Naive B cell (primary cell): Measurements from ENCODE around the gene VPS37B. TPM values are rescaled to one million over a fixed set of nuclear protein-coding genes. Genes with fewer than 3 reads are reported as not detected.
"Not testable (repeated sequence)": the region's sequence is repeated elsewhere in the genome, so short reads cannot be mapped to it uniquely, and the experiment has no call there.

ENCODE experiments used
- ATAC-seq, 2 donors: fragments of 150-1000 bp; cut with Tn5 transposase; 2 replicates each; pipeline ENCODE4 v1.10.0; 2021; ENCODE audit warnings: low read depth in 2 of 2, mild to moderate bottlenecking in 2 of 2, moderate library complexity in 2 of 2
- DNase-seq: peaks from one replicate; pipeline ENCODE4 v3.0.0; 2022
- H3K27ac Mint-ChIP-seq, 6 donors: one replicate each; pipeline ENCODE4 v1.8.0; 2020 to 2022; ENCODE audit warnings: mild to moderate bottlenecking in 6 of 6, mixed read lengths in 6 of 6, moderate library complexity in 5 of 6, inconsistent platforms in 2 of 6
- H3K27me3 Mint-ChIP-seq, 3 donors: one replicate each; pipeline ENCODE4 v1.8.0; 2021 to 2022; ENCODE audit warnings: mixed read lengths in 3 of 3, mild to moderate bottlenecking in 1 of 3
- H3K36me3 Mint-ChIP-seq, 2 donors: one replicate each; pipeline ENCODE4 v1.8.0; 2020 to 2022; ENCODE audit warnings: mixed read lengths in 2 of 2, inconsistent platforms in 1 of 2, mild to moderate bottlenecking in 1 of 2
- H3K4me1 Mint-ChIP-seq, 3 donors: one replicate each; pipeline ENCODE4 v1.8.0; 2020 to 2022; ENCODE audit warnings: mixed read lengths in 3 of 3, inconsistent platforms in 1 of 3, mild to moderate bottlenecking in 1 of 3, moderate library complexity in 1 of 3
- H3K4me3 Mint-ChIP-seq, 8 donors: one replicate each; pipeline ENCODE4 v1.8.0; 2020 to 2022; ENCODE audit warnings: mild to moderate bottlenecking in 8 of 8, mixed read lengths in 8 of 8, moderate library complexity in 8 of 8, inconsistent platforms in 2 of 8
- H3K9me3 Mint-ChIP-seq, 7 donors: one replicate each; pipeline ENCODE4 v1.8.0; 2020 to 2022; ENCODE audit warnings: mixed read lengths in 7 of 7, mild to moderate bottlenecking in 5 of 7, inconsistent platforms in 2 of 7, moderate library complexity in 1 of 7
- polyA plus RNA-seq, 6 donors: library from polyadenylated mRNA; unstranded; fragments of 300-500 nt; fragmentation: Illumina TruSeq; gene quantifications; one replicate each; pipeline ENCODE4 v1.2.3, GENCODE V29; 2021; ENCODE audit warnings: low read depth in 6 of 6

VPS37B gene
- 10 to 100 TPM; 43.4 to 60.9 (median 52.2) TPM for polyA plus RNA-seq

DNA sequence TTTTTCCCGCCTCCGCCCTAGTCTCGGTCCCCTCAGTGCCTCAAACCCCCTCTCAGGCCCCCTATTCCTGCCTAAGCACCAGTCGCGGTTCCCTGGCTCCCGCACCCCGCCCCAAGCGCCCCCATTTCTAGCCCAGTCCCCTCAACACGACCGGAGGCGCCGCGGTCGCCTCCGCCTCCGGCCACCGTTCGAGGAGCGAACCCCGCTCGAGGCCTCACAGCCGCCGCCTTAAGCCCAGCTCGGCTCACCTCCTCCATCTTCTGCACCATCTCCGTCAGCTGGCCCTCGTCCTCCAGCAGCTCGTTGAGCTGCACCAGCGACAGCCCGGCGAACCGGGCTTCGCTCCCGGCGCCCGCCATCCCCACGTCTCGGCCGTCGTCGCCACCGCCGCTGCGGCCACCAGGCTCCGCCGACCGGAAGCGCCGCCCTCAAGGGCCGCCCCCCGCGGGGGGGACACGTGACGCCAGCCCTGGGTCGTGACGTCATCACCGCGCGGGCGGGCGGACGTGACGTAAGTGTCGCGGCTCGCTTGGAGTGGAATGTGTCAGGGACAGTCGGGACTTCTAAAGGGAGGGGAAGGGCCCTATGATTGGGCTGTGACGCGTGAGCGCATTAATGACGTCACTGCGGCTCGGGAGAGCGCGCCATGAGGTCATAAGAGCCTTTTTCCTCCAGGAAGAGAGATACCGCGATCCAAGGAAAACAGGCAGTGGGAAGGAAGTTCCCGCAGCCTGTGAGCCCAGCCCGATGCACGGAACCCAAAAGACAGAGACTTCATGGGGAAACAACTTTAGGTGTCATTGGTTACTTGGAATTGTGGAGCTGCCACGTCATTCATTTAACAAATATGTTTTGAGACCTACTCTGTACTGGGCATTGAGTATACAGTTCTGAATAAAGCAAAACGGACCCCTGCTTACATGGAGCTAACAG, at the start of gene VPS37B:
VPS37B (minus strand) TSS at position 421 of the 933 bp plus-strand sequence; CDS start at position 359, 62 bp downstream.
- H3K27ac Mint-ChIP-seq = peak within 1 kb of the TSS; percentile 99 to 100 (median 99)
- no peaks in the 10 kb centered on the region for H3K36me3 Mint-ChIP-seq

GRCh38 chr12:122944605-122945592, 49.0 kb upstream of the VPS37B start:
- H3K4me3 Mint-ChIP-seq = peak overlapping the region in 2 of 8 donors; percentile 33 to 61
- H3K27ac Mint-ChIP-seq = no peak overlapping the region

More for the DNA sequence above, at the start of gene VPS37B:
- DNase-seq = peak; percentile 92
- H3K9me3 Mint-ChIP-seq = peaks cover 0 to 2% (median 0%) of the 10 kb centered on the region in 7 donors
- peak; percentile 63 to 71 for ATAC-seq
- peaks cover 72 to 94% (median 85%) of the 10 kb centered on the region in 3 donors for H3K4me1 Mint-ChIP-seq
- H3K27me3 Mint-ChIP-seq = no peaks in the 10 kb centered on the region
- H3K4me3 Mint-ChIP-seq = peak within 1 kb of the TSS; percentile 87 to 99 (median 96)

DNA sequence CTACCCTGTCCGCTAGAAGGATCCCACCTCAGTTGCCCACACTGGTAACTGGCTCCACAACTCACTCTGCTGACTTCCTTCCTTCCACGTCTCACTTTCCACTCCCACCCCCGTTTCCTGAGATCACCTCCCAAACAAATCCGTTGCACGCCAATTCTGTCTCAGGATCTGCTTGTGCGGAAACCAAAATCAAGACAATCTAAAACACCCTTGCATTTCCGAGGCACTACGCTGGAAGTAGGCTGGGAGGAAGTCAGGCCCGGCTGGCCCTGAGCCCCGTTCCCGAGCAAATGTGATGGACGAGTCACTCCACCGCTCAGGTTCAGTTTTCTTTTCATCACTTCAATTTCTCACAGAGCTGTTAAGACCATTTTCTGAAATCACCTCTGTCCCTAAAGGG, 47.3 kb upstream of the VPS37B start:
- DNase-seq (no peak), ATAC-seq (no peak)
- Mint-ChIP-seq H3K9me3 (no peaks in the 10 kb centered on the region), H3K36me3 (no peaks in the 10 kb centered on the region), H3K4me1 (peaks cover 33 to 47% (median 37%) of the 10 kb centered on the region in 3 donors), H3K27ac (no peak overlapping the region), H3K4me3 (peak overlapping the region in 4 of 8 donors; percentile 27 to 67 (median 46)), H3K27me3 (no peaks in the 10 kb centered on the region)

More at GRCh38 chr12:122944605-122945592, 49.0 kb upstream of the VPS37B start:
- peaks cover 31 to 51% (median 37%) of the 10 kb centered on the region in 3 donors for H3K4me1 Mint-ChIP-seq
- H3K27me3 Mint-ChIP-seq = no peaks in the 10 kb centered on the region
- ATAC-seq = no peak
- H3K9me3 Mint-ChIP-seq = no peaks in the 10 kb centered on the region
- no peak for DNase-seq
- H3K36me3 Mint-ChIP-seq = no peaks in the 10 kb centered on the region

GRCh38 chr12:122942637-122943036, 46.7 kb upstream of the VPS37B start:
- DNase-seq (no peak), ATAC-seq (no peak)
- Mint-ChIP-seq H3K27ac (no peak overlapping the region), H3K4me3 (peak overlapping the region in 2 of 8 donors; percentile 48 to 67), H3K27me3 (no peaks in the 10 kb centered on the region), H3K9me3 (no peaks in the 10 kb centered on the region), H3K36me3 (no peaks in the 10 kb centered on the region), H3K4me1 (peaks cover 31 to 43% (median 37%) of the 10 kb centered on the region in 3 donors)

- not testable (repeated sequence) for H3K27ac Mint-ChIP-seq
These were observed 45.4 kb upstream of the VPS37B start for GRCh38 chr12:122941351-122941750.

DNA sequence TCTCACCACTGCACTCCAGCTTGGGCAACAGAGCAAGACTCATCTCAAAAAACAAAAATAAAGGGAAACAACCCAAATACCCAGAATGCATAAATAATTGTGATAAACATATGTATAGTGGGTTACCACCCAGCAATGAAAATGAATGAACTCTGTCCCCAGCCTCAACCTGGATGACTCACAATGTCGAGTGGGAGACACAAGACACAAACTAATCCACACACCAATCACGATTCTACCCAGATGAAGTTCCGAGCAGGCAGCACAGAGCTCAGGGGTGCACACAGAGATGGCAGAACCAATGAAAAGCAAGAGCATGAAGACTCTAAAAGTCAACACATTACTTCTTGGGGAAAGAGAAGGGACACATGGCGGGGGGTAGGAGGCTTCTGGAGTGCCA, 43.2 kb upstream of the VPS37B start:
- no peaks in the 10 kb centered on the region for H3K36me3 Mint-ChIP-seq
- no peak overlapping the region for H3K4me3 Mint-ChIP-seq
- H3K9me3 Mint-ChIP-seq = peaks cover 0 to 2% (median 0%) of the 10 kb centered on the region in 7 donors
- no peak overlapping the region for H3K27ac Mint-ChIP-seq
- H3K27me3 Mint-ChIP-seq = no peaks in the 10 kb centered on the region
- H3K4me1 Mint-ChIP-seq = peaks cover 20 to 41% (median 23%) of the 10 kb centered on the region in 3 donors
- ATAC-seq (no peak), DNase-seq (no peak)

More at GRCh38 chr12:122941351-122941750, 45.4 kb upstream of the VPS37B start:
- not testable (repeated sequence) for H3K9me3 Mint-ChIP-seq, H3K4me3 Mint-ChIP-seq, H3K27me3 Mint-ChIP-seq, H3K36me3 Mint-ChIP-seq, ATAC-seq, DNase-seq
- H3K4me1 Mint-ChIP-seq = peaks cover 21 to 30% (median 24%) of the 10 kb centered on the region in 3 donors

GRCh38 chr12:122937622-122938091, 41.7 kb upstream of the VPS37B start:
- no peaks in the 10 kb centered on the region for H3K36me3 Mint-ChIP-seq

DNA sequence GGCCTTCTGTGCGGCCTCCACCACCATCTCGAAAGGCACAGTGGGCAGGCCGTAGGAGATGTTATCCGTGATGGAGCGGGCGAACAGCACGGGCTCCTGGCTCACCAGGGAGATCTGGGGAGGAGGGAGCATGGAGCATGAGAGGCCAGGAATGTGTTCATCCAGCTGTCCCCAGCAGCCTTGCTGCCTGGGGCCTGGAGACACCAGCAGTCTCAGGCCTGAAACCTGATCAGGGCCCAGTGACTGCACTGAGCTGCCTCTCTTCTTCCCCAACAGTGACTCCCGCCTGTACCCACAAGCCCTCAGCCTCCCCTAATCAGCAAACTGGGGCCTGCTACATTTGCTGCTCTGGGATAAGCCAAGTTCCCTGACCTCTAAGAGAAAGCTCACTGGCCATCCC, 39.4 kb upstream of the VPS37B start:
- Mint-ChIP-seq H3K4me3 (no peak overlapping the region), H3K4me1 (peaks cover 6 to 27% (median 8%) of the 10 kb centered on the region in 3 donors)

More at GRCh38 chr12:122937622-122938091, 41.7 kb upstream of the VPS37B start:
- peaks cover 6 to 33% (median 9%) of the 10 kb centered on the region in 3 donors for H3K4me1 Mint-ChIP-seq
- no peaks in the 10 kb centered on the region for H3K27me3 Mint-ChIP-seq
- H3K9me3 Mint-ChIP-seq = peaks cover 0 to 2% (median 0%) of the 10 kb centered on the region in 7 donors
- H3K27ac Mint-ChIP-seq = peak overlapping the region in 1 of 6 donors; percentile 16
- no peak for DNase-seq
- ATAC-seq = no peak
- H3K4me3 Mint-ChIP-seq = no peak overlapping the region

GRCh38 chr12:122934722-122935121, 38.8 kb upstream of the VPS37B start:
- ATAC-seq (no peak), DNase-seq (no peak)
- Mint-ChIP-seq H3K27ac (peak overlapping the region in 1 of 6 donors; percentile 78), H3K27me3 (no peaks in the 10 kb centered on the region), H3K9me3 (peaks cover 0 to 2% (median 0%) of the 10 kb centered on the region in 7 donors), H3K4me3 (peak overlapping the region in 2 of 8 donors; percentile 29 to 40), H3K36me3 (no peaks in the 10 kb centered on the region), H3K4me1 (peaks cover 6 to 27% (median 8%) of the 10 kb centered on the region in 3 donors)

More for the DNA sequence above, 39.4 kb upstream of the VPS37B start:
- no peaks in the 10 kb centered on the region for H3K36me3 Mint-ChIP-seq
- H3K27ac Mint-ChIP-seq = peak overlapping the region in 1 of 6 donors; percentile 18
- DNase-seq = no peak
- no peak for ATAC-seq
- peaks cover 0 to 2% (median 0%) of the 10 kb centered on the region in 7 donors for H3K9me3 Mint-ChIP-seq
- no peaks in the 10 kb centered on the region for H3K27me3 Mint-ChIP-seq

GRCh38 chr12:122932207-122932606, 36.3 kb upstream of the VPS37B start:
- DNase-seq (no peak), ATAC-seq (no peak)
- Mint-ChIP-seq H3K4me1 (peaks cover 11 to 39% (median 15%) of the 10 kb centered on the region in 3 donors), H3K27ac (peak overlapping the region in 1 of 6 donors; percentile 78), H3K27me3 (no peaks in the 10 kb centered on the region), H3K4me3 (no peak overlapping the region), H3K36me3 (no peaks in the 10 kb centered on the region), H3K9me3 (peaks cover 0 to 2% (median 0%) of the 10 kb centered on the region in 7 donors)

DNA sequence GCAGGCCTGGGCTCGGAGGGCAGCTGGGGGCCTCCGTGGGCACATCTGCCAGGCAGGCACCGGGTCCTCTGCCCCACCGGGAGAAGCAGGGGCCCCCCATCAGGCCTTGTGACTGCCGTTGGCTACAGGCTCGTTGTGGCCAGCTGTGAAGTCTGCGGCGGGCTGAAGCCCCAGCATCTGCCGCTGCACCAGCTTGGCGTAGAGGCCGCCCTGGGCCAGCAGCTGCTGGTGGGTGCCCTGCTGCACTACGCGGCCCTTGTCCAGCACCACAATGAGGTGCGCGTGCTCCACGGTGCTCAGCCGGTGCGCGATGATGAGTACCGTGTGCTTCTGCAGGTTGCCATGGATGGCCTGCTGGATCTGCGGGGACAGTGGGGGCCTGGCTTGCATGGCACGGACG, 33.9 kb upstream of the VPS37B start:
- peaks cover 26 to 46% (median 27%) of the 10 kb centered on the region in 3 donors for H3K4me1 Mint-ChIP-seq
- DNase-seq (no peak), ATAC-seq (no peak)
- H3K27ac Mint-ChIP-seq = no peak overlapping the region
- no peaks in the 10 kb centered on the region for H3K27me3 Mint-ChIP-seq
- no peak overlapping the region for H3K4me3 Mint-ChIP-seq
- peaks cover 0 to 2% (median 0%) of the 10 kb centered on the region in 7 donors for H3K9me3 Mint-ChIP-seq
- no peaks in the 10 kb centered on the region for H3K36me3 Mint-ChIP-seq

- no peak overlapping the region for H3K4me3 Mint-ChIP-seq
These were observed 33.2 kb upstream of the VPS37B start for GRCh38 chr12:122929148-122929538.

More at GRCh38 chr12:122929148-122929538, 33.2 kb upstream of the VPS37B start:
- ATAC-seq (no peak), DNase-seq (no peak)
- no peaks in the 10 kb centered on the region for H3K36me3 Mint-ChIP-seq
- H3K27me3 Mint-ChIP-seq = no peaks in the 10 kb centered on the region
- no peaks in the 10 kb centered on the region for H3K9me3 Mint-ChIP-seq
- H3K4me1 Mint-ChIP-seq = peaks cover 22 to 39% (median 26%) of the 10 kb centered on the region in 3 donors
- peak overlapping the region in 1 of 6 donors; percentile 74 for H3K27ac Mint-ChIP-seq
